Cardiac muscle cell (in vitro differentiated cells and primary cell): Measurements from ENCODE around the gene IFIT2. TPM values are rescaled to one million over a fixed set of nuclear protein-coding genes. Genes with fewer than 3 reads are reported as not detected.
A peak's percentile ranks its signal among the peaks of the same experiment; 100 is the strongest.

ENCODE experiments used
- DNase-seq, 2 donors: peaks; one replicate each; pipeline versions ENCODE4 v3.0.0 to v3.0.0-alpha.2; 2010 to 2017; ENCODE audit warnings: low read depth in 1 of 2, low spot score in 1 of 2
- H3K27ac ChIP-seq: fragments of 200-600 bp; sonication (generic); 2 replicates; pipeline ENCODE4 v1.5.1; 2016
- H3K27me3 ChIP-seq: fragments of 200-600 bp; sonication (generic); 2 replicates; pipeline ENCODE4 v1.6.0; 2016; ENCODE audit warnings: control low read depth
- H3K36me3 ChIP-seq: fragments of 200-600 bp; sonication (generic); 2 replicates; pipeline ENCODE4 v1.5.1; 2016; ENCODE audit warnings: control low read depth
- H3K4me1 ChIP-seq: fragments of 200-600 bp; sonication (generic); 2 replicates; pipeline ENCODE4 v1.8.1; 2017; ENCODE audit warnings: low read depth, mild to moderate bottlenecking, mixed run types
- H3K4me3 ChIP-seq: fragments of 200-600 bp; sonication (generic); 2 replicates; pipeline ENCODE4 v1.5.1; 2016; ENCODE audit warnings: mild to moderate bottlenecking
- H3K9me3 ChIP-seq: fragments of 200-600 bp; sonication (generic); 2 replicates; pipeline ENCODE4 v1.5.1; 2017; ENCODE audit warnings: low read depth, mild to moderate bottlenecking, control low read depth
- CTCF ChIP-seq: IDR thresholded peaks from 2 replicates; pipeline ENCODE4 v1.5.1; 2012; ENCODE audit warnings: low read depth, mild to moderate bottlenecking, low read length
- polyA plus RNA-seq: library from polyadenylated mRNA; unstranded; fragments of >200 nt; fragmentation: Nextera tagmentation; extraction: Ambion mirVana; gene quantifications from 2 replicates; pipeline ENCODE4 v1.2.1, GENCODE V29; 2016
- total RNA-seq: library from RNA; depleted of rRNA; stranded (reverse); fragments of >200 nt; gene quantifications from 2 replicates; pipeline ENCODE4 v1.2.3, GENCODE V29; 2016

The IFIT2 gene
- total and polyA plus RNA-seq, 2 experiments from 2014 or later: 0.07 TPM; not detected in 1

GRCh38 chr10:89342206-89342958 is 40.5 kb downstream of the IFIT2 start:
- Histone ChIP-seq H3K36me3 (no peaks in the 10 kb centered on the region), H3K27me3 (no peaks in the 10 kb centered on the region), H3K4me1 (peaks cover 7% of the 10 kb centered on the region), H3K27ac (no peak overlapping the region), H3K9me3 (no peaks in the 10 kb centered on the region), H3K4me3 (no peak overlapping the region)
- no peak for TF ChIP-seq CTCF
- DNase-seq: peak in 1 of 2 donors; percentile 84

- Histone ChIP-seq H3K27ac (no peak overlapping the region), H3K36me3 (no peaks in the 10 kb centered on the region), H3K4me3 (no peak overlapping the region), H3K9me3 (no peaks in the 10 kb centered on the region), H3K27me3 (no peaks in the 10 kb centered on the region), H3K4me1 (peaks cover 12% of the 10 kb centered on the region)
- DNase-seq: no peak
- TF ChIP-seq CTCF: no peak
Measured at GRCh38 chr10:89343089-89343767, 41.4 kb downstream of the IFIT2 start.

GRCh38 chr10:89344156-89344555 is 42.3 kb downstream of the IFIT2 start:
- Histone ChIP-seq H3K27me3 (no peaks in the 10 kb centered on the region), H3K36me3 (no peaks in the 10 kb centered on the region), H3K4me1 (peaks cover 22% of the 10 kb centered on the region), H3K4me3 (no peak overlapping the region), H3K27ac (no peak overlapping the region), H3K9me3 (no peaks in the 10 kb centered on the region)
- no peak for TF ChIP-seq CTCF
- DNase-seq: no peak

GRCh38 chr10:89345367-89346000 is 43.6 kb downstream of the IFIT2 start:
- Histone ChIP-seq H3K4me1 (peaks cover 30% of the 10 kb centered on the region), H3K36me3 (no peaks in the 10 kb centered on the region), H3K27me3 (no peaks in the 10 kb centered on the region), H3K4me3 (no peak overlapping the region), H3K9me3 (no peaks in the 10 kb centered on the region), H3K27ac (no peak overlapping the region)
- TF ChIP-seq CTCF: no peak
- DNase-seq: no peak

- H3K4me1 ChIP-seq: peaks cover 39% of the 10 kb centered on the region
Measured at GRCh38 chr10:89346405-89347254, 44.8 kb downstream of the IFIT2 start.

More at GRCh38 chr10:89346405-89347254, 44.8 kb downstream of the IFIT2 start:
- no peak for TF ChIP-seq CTCF
- H3K36me3 ChIP-seq: no peaks in the 10 kb centered on the region
- peak in 1 of 2 donors; percentile 85 for DNase-seq
- no peaks in the 10 kb centered on the region for H3K9me3 ChIP-seq
- no peak overlapping the region for H3K4me3 ChIP-seq
- H3K27ac ChIP-seq: no peak overlapping the region
- no peaks in the 10 kb centered on the region for H3K27me3 ChIP-seq
